Measurements from ENCODE around the gene KPNA6. TPM values are rescaled to one million over a fixed set of nuclear protein-coding genes. Genes with fewer than 3 reads are reported as not detected.

Gene KPNA6
- total and polyA plus RNA-seq, 10 of the 15 experiments (the other 5 are each of a cell fraction or from before 2014, with no cell fraction given) = 11.1 to 55.6 (median 25.9) TPM

- TF ChIP-seq, protein P1, sequence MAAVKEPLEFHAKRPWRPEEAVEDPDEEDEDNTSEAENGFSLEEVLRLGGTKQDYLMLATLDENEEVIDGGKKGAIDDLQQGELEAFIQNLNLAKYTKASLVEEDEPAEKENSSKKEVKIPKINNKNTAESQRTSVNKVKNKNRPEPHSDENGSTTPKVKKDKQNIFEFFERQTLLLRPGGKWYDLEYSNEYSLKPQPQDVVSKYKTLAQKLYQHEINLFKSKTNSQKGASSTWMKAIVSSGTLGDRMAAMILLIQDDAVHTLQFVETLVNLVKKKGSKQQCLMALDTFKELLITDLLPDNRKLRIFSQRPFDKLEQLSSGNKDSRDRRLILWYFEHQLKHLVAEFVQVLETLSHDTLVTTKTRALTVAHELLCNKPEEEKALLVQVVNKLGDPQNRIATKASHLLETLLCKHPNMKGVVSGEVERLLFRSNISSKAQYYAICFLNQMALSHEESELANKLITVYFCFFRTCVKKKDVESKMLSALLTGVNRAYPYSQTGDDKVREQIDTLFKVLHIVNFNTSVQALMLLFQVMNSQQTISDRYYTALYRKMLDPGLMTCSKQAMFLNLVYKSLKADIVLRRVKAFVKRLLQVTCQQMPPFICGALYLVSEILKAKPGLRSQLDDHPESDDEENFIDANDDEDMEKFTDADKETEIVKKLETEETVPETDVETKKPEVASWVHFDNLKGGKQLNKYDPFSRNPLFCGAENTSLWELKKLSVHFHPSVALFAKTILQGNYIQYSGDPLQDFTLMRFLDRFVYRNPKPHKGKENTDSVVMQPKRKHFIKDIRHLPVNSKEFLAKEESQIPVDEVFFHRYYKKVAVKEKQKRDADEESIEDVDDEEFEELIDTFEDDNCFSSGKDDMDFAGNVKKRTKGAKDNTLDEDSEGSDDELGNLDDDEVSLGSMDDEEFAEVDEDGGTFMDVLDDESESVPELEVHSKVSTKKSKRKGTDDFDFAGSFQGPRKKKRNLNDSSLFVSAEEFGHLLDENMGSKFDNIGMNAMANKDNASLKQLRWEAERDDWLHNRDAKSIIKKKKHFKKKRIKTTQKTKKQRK (IDR thresholded peaks at IDR 0.05; ENCODE audit: low read depth, low read length) = no peak
- no peak for TF ChIP-seq RB1 (IDR thresholded peaks at IDR 0.05; ENCODE audit: borderline replicate concordance)
- TF ChIP-seq, protein P2, sequence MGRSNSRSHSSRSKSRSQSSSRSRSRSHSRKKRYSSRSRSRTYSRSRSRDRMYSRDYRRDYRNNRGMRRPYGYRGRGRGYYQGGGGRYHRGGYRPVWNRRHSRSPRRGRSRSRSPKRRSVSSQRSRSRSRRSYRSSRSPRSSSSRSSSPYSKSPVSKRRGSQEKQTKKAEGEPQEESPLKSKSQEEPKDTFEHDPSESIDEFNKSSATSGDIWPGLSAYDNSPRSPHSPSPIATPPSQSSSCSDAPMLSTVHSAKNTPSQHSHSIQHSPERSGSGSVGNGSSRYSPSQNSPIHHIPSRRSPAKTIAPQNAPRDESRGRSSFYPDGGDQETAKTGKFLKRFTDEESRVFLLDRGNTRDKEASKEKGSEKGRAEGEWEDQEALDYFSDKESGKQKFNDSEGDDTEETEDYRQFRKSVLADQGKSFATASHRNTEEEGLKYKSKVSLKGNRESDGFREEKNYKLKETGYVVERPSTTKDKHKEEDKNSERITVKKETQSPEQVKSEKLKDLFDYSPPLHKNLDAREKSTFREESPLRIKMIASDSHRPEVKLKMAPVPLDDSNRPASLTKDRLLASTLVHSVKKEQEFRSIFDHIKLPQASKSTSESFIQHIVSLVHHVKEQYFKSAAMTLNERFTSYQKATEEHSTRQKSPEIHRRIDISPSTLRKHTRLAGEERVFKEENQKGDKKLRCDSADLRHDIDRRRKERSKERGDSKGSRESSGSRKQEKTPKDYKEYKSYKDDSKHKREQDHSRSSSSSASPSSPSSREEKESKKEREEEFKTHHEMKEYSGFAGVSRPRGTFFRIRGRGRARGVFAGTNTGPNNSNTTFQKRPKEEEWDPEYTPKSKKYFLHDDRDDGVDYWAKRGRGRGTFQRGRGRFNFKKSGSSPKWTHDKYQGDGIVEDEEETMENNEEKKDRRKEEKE (IDR thresholded peaks at IDR 0.05) = no peak
Observed at GRCh38 chr1:32126770-32127169, 18.9 kb downstream of the KPNA6 start (continued).
